Gastroesophageal sphincter (tissue), 3 donors: Measurements from ENCODE around the gene SYNJ1.

Experiments
- POLR2A ChIP-seq, 2 donors: fragments of 450-650 bp; IDR thresholded peaks; one replicate each; pipeline ENCODE4 v1.6.1; 2017; ENCODE audit warnings: antibody characterized with exemption in 2 of 2, mild to moderate bottlenecking in 2 of 2, moderate library complexity in 1 of 2
- TF ChIP-seq, protein P1 (sequence below), 4 experiments: fragments of 200-600 bp in 2 of 4; fragments of 450-650 bp in 2 of 4; sonication (generic) in 1 of 4; IDR thresholded peaks; one replicate each; pipeline ENCODE4 v1.5.1; 2017 to 2019; ENCODE audit warnings: antibody characterized with exemption in 4 of 4, mild to moderate bottlenecking in 2 of 4, moderate library complexity in 2 of 4

DNA sequence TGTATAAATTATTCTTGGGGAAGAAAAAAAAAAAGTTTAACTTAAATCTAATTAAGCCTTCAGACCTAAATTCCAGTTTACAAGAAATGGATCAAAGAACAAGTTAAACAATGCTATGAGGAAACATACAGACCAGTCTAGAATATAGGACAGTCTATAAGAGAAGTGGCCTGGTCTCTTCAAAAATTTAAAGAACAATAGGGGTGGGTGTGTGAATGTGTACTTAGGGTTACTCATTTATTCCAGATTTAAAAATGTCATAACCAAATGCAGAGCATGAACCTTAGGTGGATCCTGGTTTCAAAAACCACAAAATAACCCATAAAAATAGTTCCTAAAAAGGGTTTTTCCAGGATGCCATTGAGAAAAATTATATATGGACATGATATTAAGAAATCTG, 21.8 kb upstream of the SYNJ1 start:
- TF ChIP-seq, protein P1, sequence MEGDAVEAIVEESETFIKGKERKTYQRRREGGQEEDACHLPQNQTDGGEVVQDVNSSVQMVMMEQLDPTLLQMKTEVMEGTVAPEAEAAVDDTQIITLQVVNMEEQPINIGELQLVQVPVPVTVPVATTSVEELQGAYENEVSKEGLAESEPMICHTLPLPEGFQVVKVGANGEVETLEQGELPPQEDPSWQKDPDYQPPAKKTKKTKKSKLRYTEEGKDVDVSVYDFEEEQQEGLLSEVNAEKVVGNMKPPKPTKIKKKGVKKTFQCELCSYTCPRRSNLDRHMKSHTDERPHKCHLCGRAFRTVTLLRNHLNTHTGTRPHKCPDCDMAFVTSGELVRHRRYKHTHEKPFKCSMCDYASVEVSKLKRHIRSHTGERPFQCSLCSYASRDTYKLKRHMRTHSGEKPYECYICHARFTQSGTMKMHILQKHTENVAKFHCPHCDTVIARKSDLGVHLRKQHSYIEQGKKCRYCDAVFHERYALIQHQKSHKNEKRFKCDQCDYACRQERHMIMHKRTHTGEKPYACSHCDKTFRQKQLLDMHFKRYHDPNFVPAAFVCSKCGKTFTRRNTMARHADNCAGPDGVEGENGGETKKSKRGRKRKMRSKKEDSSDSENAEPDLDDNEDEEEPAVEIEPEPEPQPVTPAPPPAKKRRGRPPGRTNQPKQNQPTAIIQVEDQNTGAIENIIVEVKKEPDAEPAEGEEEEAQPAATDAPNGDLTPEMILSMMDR (IDR thresholded peaks at IDR 0.05): no peak
- no peak for TF ChIP-seq POLR2A (IDR thresholded peaks at IDR 0.05)
